ENCODE data around the gene SLC17A9.

- TF ChIP-seq, protein P1, sequence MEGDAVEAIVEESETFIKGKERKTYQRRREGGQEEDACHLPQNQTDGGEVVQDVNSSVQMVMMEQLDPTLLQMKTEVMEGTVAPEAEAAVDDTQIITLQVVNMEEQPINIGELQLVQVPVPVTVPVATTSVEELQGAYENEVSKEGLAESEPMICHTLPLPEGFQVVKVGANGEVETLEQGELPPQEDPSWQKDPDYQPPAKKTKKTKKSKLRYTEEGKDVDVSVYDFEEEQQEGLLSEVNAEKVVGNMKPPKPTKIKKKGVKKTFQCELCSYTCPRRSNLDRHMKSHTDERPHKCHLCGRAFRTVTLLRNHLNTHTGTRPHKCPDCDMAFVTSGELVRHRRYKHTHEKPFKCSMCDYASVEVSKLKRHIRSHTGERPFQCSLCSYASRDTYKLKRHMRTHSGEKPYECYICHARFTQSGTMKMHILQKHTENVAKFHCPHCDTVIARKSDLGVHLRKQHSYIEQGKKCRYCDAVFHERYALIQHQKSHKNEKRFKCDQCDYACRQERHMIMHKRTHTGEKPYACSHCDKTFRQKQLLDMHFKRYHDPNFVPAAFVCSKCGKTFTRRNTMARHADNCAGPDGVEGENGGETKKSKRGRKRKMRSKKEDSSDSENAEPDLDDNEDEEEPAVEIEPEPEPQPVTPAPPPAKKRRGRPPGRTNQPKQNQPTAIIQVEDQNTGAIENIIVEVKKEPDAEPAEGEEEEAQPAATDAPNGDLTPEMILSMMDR (IDR thresholded peaks at IDR 0.05), result no peak
- TF ChIP-seq ZFX (IDR thresholded peaks at IDR 0.05; ENCODE audit: borderline replicate concordance), result no peak
These were observed 27.5 kb upstream of the SLC17A9 start for GRCh38 chr20:62925076-62925419.
